Breast epithelium (tissue), 3 donors: ENCODE measurements around the gene PIP5K1B.

Source experiments
- POLR2A ChIP-seq: fragments of 450-650 bp; IDR thresholded peaks from one replicate; pipeline ENCODE4 v1.6.1; 2016; ENCODE audit warnings: antibody characterized with exemption, mild to moderate bottlenecking, moderate library complexity
- POLR2AphosphoS5 ChIP-seq, 3 donors: sonication (generic); formaldehyde crosslinking; IDR thresholded peaks; one replicate each; pipeline ENCODE4 v1.6.1; 2017; ENCODE audit warnings: antibody characterized with exemption in 3 of 3

DNA sequence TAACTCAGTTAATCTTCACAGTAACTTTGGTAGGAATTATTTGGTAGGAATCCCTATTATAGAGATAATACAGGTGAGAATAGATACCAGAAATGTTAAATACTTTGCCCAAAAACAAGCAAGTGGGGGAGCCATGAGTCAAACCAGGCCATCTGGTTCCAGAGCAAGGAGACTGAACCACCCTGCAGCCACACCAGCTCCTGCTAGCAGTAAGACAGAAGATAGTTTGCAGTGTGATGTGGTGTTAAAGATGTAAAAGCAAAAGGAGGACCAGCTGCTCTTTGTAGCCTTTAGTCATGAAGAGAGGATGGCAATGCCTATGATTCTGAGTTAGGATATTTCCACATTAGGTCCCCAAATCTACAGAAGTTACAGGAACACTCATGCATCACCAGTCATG is 207.5 kb downstream of the PIP5K1B start:
- no peak for TF ChIP-seq POLR2A
- no peak for TF ChIP-seq POLR2AphosphoS5 (IDR thresholded peaks at IDR 0.05)
